Fibroblast of lung (primary cell): ENCODE data around the gene CADM2.
A peak's percentile ranks its signal among the peaks of the same experiment; 100 is the strongest.

Experiments used
- CTCF ChIP-seq, 2 donors: IDR thresholded peaks in 1 of 2; conservative IDR thresholded peaks in 1 of 2; 1 replicate in 1 of 2; 2 replicates in 1 of 2; pipeline ENCODE4 v1.5.1; 2011 to 2012; ENCODE audit warnings: low read length in 2 of 2, control low read depth in 1 of 2, inconsistent platforms in 1 of 2, low read depth in 1 of 2, mild to moderate bottlenecking in 1 of 2
- EZH2 ChIP-seq: IDR thresholded peaks from 2 replicates; pipeline ENCODE4 v1.5.1; 2012; ENCODE audit warnings: low read length, control low read depth, mild to moderate bottlenecking; ENCODE audit errors: missing control alignments

- TF ChIP-seq CTCF (conservative IDR thresholded peaks at IDR 0.05 in 1 of 2, IDR thresholded peaks at IDR 0.05 in 1 of 2; ENCODE audit: low read depth in 1 of 2, low read length in 2 of 2) (peak in 1 of 2 donors; percentile 18), EZH2 (no peak)
Measured at GRCh38 chr3:85342915-85343314, 384.1 kb downstream of the CADM2 start.
